NB4 (cell line): ENCODE results near the gene C10orf143.
A peak's percentile ranks its signal among the peaks of the same experiment; 100 is the strongest.

Source experiments
- DNase-seq: peaks from one replicate; pipeline ENCODE4 v3.0.0; 2010; ENCODE audit warnings: low read depth
- H3K4me3 ChIP-seq: one replicate; pipeline ENCODE4 v1.5.1; 2011; ENCODE audit warnings: mild to moderate bottlenecking, low read depth, low read length, moderate library complexity
- MYC ChIP-seq: IDR thresholded peaks from 2 replicates; pipeline ENCODE4 v1.6.1; 2011; ENCODE audit warnings: low read depth, low read length
- POLR2A ChIP-seq: IDR thresholded peaks from 2 replicates; pipeline ENCODE4 v1.6.1; 2011; ENCODE audit warnings: mild to moderate bottlenecking; ENCODE audit not compliant: insufficient read length; ENCODE audit errors: extremely low read depth
- TF ChIP-seq, protein P1 (sequence below): IDR thresholded peaks from one replicate; pipeline ENCODE4 v1.5.1; 2012; ENCODE audit warnings: low read depth, low read length
- TF ChIP-seq, protein P2 (sequence below): IDR thresholded peaks from 2 replicates; pipeline ENCODE4 v1.6.1; 2011; ENCODE audit warnings: low read depth, low read length

C10orf143 gene

DNA sequence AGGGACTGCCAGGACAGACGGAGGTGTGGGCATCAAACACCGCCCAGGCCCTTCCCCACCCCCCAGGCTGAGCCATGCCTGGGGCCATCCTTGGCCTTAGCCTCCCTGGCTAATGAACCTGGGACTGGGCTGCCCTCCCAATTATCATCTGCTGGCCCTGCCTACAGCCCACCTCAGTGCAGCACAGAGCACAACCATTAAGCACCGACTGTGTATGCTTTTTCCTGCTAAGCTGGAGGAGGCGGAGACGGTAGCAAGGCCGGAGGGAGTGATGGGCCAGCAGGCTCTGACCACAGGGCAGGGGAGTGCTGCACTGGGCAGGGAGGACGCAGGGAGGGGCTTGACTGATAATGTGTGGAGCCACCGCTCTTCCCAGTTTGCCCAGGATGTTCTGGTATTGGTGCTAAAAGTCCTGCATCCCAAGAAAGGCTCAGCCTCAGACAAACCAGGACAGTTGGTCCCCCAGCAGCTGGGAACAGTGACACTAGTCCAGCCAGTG is 72.0 kb downstream of the C10orf143 start:
- TF ChIP-seq, protein P1, sequence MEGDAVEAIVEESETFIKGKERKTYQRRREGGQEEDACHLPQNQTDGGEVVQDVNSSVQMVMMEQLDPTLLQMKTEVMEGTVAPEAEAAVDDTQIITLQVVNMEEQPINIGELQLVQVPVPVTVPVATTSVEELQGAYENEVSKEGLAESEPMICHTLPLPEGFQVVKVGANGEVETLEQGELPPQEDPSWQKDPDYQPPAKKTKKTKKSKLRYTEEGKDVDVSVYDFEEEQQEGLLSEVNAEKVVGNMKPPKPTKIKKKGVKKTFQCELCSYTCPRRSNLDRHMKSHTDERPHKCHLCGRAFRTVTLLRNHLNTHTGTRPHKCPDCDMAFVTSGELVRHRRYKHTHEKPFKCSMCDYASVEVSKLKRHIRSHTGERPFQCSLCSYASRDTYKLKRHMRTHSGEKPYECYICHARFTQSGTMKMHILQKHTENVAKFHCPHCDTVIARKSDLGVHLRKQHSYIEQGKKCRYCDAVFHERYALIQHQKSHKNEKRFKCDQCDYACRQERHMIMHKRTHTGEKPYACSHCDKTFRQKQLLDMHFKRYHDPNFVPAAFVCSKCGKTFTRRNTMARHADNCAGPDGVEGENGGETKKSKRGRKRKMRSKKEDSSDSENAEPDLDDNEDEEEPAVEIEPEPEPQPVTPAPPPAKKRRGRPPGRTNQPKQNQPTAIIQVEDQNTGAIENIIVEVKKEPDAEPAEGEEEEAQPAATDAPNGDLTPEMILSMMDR: no peak
- TF ChIP-seq, protein P2, sequence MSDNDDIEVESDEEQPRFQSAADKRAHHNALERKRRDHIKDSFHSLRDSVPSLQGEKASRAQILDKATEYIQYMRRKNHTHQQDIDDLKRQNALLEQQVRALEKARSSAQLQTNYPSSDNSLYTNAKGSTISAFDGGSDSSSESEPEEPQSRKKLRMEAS: no peak
- TF ChIP-seq MYC: no peak
- TF ChIP-seq POLR2A: no peak

DNA sequence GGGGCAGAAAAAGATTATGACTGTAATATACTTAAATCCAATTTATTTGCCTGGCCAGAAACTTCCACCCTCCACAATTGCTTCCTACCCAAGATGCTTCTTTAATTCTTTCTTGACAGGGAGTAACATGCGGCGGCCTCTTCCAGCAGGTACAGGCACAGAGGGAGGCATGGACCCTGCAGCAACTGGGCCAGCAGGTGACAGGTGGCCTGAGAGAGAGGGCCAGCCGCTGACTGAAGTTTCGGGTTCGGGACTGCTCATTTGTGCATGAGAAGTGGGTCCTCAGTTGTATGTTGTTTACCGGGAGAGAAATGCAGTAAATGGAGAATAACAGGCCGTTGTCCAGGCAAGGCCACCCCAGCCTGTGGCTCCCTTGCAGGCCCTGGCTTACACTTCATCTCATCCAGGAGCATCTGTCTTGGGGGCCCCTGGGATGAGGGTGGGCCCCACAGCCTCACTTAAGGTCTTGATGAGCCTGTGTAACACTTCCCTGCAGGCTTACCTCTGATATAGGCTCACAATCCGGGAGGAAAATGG is 72.5 kb downstream of the C10orf143 start:
- DNase-seq: no peak

More for the DNA sequence above, 72.0 kb downstream of the C10orf143 start:
- H3K4me3 ChIP-seq: no peak overlapping the region
- DNase-seq: no peak

DNA sequence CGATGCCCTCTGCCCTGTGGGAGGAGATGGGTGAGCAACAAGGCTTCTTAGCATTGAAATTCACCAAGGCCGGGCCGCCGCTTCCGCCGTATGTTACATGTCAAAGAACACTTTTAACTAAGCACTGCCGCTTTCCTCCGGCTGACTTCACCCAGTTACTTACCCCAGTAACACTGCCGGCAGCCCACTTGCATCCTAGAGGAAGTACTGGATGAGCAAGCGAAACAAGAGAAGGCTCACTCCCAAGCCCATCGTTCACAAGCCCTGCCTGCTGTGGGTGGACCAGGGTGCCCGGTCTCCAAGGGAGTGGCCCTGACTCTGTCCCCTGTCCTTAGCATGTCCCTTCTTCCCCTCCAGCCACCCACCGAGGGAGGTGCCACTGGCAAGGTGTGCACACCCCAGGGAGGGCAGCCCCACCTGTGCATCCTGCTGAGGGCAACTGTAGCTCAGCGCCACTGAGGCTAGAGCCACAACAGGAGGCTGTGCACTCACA is 73.4 kb downstream of the C10orf143 start:
- DNase-seq: no peak
- no peak for TF ChIP-seq MYC
- TF ChIP-seq POLR2A: no peak
- TF ChIP-seq, protein P1: no peak
- TF ChIP-seq, protein P2: no peak
- H3K4me3 ChIP-seq: no peak overlapping the region

More for the DNA sequence above, 72.5 kb downstream of the C10orf143 start:
- H3K4me3 ChIP-seq: no peak overlapping the region
- TF ChIP-seq MYC: no peak
- TF ChIP-seq, protein P1: no peak
- TF ChIP-seq, protein P2: no peak
- TF ChIP-seq POLR2A: no peak

DNA sequence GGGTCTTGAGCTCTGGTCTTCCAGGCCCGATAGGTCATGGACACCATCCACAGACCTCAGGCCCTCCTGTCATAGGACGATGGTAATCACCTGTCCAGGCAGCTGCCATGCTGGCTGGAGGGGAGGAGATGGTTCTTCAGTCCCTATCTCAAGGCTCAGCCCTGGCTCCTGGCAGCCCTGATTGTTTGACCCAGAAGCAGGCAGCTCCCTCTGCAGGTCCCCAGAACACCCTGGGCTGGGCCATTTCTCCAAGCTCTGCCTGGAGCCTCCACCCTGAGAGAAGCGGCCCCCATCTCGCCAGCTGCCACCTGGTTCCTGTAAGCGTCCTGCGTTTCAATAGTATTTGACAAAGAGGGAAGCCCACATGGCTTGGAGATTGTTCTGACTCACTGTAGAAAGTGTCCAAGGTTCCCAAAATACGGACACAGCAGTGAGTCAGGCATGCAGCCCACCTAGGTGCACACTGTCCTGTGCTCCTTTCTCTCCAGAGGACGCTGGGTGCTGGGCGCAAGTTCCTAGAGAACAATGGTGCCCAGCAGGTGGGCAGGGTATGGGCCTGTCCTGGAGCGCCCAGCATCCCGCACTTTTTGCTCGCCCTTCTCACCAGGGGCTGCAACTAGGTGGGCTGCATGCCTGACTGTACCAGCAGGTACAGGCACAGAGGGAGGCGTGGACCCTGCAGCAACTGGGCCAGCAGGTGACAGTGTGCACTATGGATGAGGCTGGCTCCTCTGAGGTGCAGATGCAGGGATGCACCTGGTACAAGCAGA is 74.1 kb downstream of the C10orf143 start:
- no peak overlapping the region for H3K4me3 ChIP-seq
- TF ChIP-seq, protein P1: peak; percentile 2
- TF ChIP-seq, protein P2: no peak
- DNase-seq: no peak

DNA sequence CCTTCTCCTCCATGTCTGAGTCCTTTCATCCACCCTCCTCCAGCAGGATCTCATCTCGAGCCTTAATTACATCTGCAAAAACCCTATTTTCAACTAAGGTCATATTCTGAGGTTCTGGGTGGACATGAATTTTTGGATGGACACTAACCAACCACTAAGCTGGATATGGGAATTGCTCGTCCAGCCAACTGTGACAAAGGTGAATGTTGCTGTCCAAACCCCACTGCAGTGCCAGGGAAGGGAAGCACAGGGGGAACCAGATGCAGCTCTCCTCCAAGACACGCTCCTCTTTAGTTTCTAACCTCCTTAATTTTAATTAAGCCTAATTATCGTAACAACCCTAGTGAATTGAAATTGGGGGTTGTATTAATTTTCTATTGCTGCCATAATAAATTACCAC is 81.4 kb downstream of the C10orf143 start:
- DNase-seq: no peak
- TF ChIP-seq, protein P2: no peak
- TF ChIP-seq MYC: no peak
- no peak for TF ChIP-seq POLR2A
- TF ChIP-seq, protein P1: no peak
- no peak overlapping the region for H3K4me3 ChIP-seq

DNA sequence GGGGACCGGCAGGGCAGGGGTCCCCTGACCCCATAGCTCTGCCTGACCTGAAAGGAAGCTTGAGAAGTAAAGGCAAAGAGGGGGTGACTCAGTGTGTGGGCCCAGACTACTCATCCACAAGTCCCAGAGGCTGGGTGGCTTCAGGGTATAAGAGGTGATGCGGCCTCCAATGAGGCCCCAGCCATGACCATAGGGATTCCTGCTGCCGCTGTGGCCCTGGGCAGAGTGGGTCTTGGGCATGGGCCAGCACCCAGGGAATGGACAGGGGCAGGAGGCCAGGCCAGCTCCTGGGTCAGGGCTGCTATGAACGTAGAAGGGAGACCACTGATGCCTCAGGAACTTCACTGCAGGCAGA is 82.2 kb downstream of the C10orf143 start:
- TF ChIP-seq MYC: no peak
- no peak overlapping the region for H3K4me3 ChIP-seq
- no peak for DNase-seq
